ENCODE results near the gene RBM14.
"Not testable (repeated sequence)": the region's sequence is repeated elsewhere in the genome, so short reads cannot be mapped to it uniquely, and the experiment has no call there.

Gene RBM14, protein sequence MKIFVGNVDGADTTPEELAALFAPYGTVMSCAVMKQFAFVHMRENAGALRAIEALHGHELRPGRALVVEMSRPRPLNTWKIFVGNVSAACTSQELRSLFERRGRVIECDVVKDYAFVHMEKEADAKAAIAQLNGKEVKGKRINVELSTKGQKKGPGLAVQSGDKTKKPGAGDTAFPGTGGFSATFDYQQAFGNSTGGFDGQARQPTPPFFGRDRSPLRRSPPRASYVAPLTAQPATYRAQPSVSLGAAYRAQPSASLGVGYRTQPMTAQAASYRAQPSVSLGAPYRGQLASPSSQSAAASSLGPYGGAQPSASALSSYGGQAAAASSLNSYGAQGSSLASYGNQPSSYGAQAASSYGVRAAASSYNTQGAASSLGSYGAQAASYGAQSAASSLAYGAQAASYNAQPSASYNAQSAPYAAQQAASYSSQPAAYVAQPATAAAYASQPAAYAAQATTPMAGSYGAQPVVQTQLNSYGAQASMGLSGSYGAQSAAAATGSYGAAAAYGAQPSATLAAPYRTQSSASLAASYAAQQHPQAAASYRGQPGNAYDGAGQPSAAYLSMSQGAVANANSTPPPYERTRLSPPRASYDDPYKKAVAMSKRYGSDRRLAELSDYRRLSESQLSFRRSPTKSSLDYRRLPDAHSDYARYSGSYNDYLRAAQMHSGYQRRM

DNA sequence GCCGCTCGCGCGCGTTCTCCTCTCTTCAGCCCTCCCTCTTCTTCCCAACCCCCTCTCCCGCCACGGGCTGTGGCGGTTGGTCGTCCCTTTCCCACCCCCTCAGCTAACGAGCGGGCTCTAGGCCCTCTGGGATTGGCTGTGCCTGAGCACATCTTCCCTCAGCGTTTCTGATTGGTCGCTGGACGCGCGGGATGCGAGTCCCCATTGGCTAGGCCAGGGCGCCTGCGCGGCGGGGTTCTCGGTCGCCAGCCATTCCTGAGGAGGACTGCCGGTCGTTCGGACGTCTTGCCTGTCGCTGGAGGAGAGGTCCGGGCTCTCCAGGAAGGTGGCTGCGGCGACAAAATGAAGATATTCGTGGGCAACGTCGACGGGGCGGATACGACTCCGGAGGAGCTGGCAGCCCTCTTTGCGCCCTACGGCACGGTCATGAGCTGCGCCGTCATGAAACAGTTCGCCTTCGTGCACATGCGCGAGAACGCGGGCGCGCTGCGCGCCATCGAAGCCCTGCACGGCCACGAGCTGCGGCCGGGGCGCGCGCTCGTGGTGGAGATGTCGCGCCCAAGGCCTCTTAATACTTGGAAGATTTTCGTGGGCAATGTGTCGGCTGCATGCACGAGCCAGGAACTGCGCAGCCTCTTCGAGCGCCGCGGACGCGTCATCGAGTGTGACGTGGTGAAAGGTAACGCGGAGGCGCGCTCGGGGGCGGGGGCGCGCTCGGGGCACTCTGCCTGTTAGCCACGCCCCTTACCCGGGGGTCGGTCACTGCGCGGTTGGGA, at the start of gene RBM14:
Gene RBM14, plus strand, starts transcription at position 252 of the 776 bp plus-strand sequence. Its CDS starts 91 bp downstream, at position 343.
- peak; percentile 99 for DNase-seq (ENCODE audit: low read depth)

DNA sequence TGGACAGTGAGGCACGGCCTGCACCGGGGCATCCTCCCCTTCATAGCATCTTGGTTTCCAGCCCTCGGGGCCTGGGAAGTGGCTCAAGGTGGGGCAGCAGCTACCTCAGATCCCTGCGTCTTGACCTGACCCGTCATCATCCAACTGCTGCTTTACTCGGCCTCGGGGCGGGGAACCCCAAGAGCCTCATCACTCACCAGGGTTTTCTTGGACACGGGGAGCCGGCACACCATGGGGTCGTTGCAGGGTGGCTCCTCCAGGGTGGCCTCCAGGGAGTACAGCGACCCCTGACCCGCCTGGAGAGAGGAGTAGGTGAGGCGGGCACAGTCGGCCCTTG, 48.7 kb upstream of the RBM14 start:
- DNase-seq (ENCODE audit: low read depth), result no peak

DNA sequence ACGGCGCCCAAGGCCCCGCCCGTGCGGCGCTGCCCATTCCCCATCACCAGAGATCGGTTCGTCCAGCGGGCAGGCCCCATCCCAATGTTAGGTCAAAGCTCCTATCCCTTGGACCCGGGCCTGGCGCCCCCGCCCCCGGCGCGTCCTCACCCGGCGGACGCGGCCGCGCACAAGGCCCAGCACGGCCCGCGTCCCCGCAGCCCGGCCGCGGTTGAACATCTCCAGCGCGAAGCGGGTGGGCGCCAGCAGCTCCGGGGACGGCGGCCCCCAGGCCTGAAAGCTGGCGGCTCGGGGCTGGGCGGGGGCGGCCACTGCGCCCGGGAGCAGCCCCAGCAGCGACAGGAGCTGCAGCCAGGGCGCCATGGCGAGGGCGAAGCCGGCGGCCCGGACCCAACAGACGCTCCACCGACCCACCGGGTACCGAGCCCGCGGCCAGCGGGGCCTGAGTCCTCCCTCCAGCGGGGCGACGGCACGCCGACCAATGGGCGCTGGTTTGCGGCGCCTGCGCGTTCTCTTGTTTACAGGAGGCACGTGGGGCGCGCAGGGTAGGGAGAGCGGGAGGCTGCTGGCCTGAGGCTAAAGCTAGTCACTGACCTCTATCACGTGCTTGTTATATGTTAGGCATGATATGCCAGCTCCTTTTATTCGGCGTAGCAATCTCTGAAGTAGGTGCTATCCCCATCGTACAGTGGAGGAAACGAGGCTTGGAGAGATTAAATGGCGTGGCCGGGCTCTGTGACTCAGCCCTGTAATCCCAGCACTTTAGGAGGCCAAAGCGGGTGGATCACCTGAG, 48.1 kb upstream of the RBM14 start, which contains the start of gene CTSF:
Gene CTSF, minus strand, starts transcription at position 483 of the 793 bp plus-strand sequence. Its CDS starts 120 bp downstream, at position 363.
- peak; percentile 69 for DNase-seq (ENCODE audit: low read depth)

DNA sequence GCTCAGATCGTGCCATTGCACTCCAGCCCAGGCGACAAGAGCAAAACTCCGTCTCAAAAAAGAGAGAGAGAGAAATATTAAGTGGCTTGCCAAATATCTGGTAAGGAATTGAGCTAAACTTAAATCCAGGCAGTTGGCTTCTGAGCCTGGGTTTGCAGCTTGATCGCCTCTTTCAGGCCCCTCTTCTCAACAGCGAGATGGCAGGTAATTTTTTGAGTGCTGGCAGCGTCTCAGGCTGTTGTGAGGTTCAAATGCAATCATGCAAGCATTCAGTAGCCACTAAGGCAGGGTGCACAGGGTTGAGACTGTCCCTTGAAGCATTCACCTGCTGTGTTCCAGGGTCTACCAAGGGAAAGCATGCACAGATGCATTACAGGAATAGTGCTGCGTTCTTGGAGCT, 47.4 kb upstream of the RBM14 start:
- DNase-seq (ENCODE audit: low read depth), result no peak

DNA sequence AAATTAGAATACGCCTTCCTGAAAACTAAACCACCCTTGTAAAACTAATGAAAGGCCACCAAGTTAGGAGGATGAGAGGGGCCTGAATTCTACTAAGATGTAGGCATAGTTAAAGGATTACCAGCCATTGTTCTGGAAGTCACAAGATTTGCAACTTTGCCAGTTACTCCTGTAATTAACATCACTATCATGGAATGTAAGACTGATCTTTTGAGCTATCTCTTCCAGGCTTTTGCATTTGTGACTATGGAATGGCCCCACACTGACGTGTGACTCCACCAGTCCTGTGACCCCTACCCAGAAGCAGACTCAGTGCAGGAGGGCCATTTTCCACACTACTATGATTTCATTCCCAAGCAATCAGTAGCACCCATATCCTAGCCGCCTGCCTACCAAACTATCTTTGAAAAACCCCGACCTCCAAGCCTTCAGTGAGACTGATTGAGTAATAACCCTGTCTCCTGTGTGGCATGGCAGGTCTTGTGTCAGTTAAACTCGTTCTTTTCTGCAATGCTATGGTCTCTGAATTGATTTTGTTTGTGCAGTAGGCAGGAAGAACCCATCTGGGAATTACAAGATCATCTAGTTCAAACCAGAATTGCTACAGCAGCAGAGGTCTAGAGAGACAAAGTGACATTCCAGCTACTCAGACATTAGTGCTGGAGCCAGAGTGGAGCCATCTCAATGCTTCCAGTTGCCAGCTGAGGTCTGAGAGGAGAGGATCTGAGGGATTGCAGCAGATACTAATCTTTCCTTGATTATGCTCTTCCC, 46.2 kb upstream of the RBM14 start:
- no peak for DNase-seq (ENCODE audit: low read depth)

DNA sequence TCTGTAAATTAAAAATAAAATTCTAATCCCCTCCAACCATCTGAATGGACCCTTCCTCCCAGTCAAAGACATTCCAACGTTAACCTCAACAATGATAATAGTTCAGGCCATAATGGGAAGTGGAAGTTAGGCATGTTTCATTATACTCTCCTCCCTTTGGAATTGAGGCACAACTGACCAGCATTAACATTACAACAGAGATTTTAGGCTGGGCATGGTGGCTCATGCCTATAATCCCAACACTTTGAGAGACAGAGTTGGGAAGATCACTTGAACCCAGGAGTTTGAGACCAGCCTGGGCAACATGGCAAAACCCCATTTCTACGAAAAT, 45.6 kb upstream of the RBM14 start:
- no peak for DNase-seq (ENCODE audit: low read depth)

DNA sequence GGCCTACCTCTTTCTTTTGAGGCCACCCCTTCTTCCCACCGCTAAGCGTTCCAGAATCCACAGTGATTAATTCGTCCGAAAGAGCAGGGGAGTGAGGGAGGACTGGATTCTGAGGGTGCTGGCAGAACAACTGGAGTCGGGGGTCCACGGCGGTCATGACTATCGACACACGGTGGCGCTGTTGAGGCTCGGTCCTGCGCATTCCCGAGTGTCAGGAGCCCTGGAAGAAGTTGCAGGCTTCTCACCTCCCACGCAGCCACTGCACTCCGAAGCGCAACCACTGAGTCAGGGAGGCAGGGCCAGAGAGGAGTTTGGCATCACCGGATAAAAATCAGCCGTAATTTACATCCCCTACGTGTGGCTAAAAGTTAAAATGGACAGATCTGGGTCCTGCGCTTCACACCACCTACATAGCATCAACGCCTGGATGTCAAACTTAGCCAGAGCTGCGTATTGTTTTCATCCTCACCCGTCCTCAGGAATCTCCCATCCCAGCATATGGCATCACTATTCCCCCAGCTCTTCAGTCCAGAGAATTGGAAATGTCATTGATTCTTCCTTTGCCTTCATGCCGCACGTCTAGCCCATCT, 37.3 kb upstream of the RBM14 start:
- peak; percentile 47 for DNase-seq (ENCODE audit: low read depth)

DNA sequence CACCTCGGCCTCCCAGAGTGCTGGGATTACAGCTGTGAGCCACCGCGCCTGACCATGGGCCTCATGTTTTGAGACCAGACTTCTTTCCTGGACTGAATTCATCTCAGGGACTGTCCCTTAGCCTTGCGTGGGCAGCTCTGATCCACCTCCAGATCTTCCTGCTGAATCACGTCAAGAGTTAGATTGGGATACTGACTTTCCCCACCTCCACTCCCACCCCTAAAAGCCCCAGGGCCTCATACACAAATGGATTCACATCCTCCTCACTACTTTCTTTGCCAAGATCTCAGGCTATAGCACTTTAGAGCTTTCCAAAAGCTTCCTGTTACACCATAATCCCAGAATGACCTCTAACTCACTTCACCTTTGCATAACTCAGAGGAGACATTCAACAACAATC, 35.6 kb upstream of the RBM14 start:
- DNase-seq (ENCODE audit: low read depth), result no peak

DNA sequence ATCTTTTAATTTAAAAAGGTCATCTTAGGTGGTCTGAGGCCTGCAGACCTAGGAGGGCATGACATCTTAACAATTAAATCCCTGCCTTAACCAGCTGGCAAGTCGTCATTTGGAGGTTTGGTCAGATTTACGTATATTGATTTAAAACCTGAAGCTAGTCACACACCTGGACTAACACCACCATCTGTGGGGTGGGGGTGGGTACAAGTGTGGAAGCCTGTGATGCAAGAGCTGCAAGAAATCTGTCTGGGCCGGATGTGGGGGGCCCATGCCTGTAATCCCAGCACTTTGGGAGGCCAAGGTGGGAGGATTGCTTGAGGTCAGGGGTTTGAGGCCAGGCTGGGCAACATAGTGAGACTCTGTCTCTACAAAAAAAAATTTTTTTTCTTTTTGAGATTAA, 35.2 kb upstream of the RBM14 start:
- no peak for DNase-seq (ENCODE audit: low read depth)

DNA sequence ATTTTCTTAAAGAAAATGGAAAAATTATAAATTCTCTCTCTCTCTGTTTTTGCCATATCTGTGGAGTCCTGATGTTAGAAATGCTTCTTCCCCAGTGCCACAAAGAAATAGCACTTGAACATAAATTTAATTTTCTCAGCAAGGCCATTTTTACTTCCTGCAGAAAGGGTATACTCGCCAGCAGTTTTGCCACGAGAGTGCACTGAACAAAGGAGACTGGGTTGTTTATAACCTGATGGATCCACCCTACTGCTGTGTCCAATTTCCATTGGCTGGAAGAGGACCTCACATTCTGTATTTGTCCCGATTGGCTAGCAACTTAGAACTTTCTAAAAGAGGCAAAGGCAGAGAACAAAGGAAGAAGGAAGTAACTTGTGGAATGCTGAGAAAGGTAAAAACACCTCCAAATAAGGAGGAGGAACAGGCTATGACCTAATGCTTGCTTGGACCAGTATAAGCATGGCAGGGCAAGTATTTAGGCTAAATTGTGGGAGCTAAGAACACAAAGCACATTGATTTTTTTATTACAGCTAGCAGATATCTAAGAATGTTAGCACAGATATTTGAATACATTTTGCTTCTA, 33.8 kb upstream of the RBM14 start:
- not testable (repeated sequence) for DNase-seq (ENCODE audit: low read depth)

DNA sequence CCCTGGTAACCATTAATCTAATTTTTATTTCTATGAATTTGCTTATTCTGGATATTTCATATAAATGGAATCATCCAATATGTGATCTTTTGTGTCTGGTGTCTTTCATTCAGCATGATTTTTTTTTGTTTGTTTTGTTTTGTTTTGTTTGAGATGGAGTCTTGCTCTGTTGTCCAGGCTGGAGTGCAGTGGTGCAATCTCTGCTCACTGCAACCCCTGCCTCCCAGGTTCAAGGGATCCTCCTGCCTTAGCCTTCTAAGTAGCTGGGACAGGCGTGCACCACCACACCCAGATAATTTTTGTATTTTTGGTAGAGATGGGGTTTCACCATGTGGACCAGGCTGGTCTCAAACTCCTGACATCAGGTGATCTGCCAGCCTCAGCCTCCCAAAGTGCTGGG, 31.0 kb upstream of the RBM14 start:
- not testable (repeated sequence) for DNase-seq (ENCODE audit: low read depth)

DNA sequence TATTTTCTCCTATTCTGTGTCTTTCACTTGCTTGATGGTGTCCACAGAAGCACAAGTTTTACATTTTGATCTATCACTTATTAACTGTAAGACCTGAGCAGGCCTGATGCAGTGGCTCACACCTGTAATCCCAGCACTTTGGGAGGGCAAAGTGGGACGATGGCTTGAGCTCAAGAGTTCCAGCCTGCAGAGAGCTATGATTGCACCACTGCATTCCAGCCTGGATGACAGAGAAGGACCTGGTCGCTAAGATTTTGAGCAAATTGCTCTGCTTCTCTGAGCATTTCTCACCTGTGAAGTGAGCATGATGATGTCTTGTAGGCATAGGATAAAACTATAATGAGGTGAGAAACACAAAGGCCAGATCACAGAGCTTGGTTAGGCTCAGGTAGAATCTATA, 30.3 kb upstream of the RBM14 start:
- DNase-seq (ENCODE audit: low read depth), result no peak

DNA sequence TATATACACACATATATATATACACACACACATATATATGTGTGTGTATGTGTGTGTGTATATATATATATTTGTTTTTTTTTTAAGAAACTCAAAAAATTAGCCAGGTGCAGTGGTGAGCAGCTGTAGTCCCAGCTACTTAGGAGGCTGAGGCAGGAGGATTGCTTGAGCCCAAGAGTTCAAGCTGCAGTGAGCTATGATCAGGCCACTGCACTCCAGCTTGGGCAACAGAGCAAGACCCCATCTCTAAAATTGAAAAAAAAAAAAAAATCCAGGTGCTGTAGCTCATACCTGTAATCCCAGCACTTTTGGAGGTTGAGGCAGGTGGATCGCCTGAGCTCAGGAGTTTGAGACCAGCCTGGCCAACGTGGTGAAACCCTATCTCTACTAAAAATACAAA, 27.1 kb upstream of the RBM14 start:
- DNase-seq (ENCODE audit: low read depth), result not testable (repeated sequence)

DNA sequence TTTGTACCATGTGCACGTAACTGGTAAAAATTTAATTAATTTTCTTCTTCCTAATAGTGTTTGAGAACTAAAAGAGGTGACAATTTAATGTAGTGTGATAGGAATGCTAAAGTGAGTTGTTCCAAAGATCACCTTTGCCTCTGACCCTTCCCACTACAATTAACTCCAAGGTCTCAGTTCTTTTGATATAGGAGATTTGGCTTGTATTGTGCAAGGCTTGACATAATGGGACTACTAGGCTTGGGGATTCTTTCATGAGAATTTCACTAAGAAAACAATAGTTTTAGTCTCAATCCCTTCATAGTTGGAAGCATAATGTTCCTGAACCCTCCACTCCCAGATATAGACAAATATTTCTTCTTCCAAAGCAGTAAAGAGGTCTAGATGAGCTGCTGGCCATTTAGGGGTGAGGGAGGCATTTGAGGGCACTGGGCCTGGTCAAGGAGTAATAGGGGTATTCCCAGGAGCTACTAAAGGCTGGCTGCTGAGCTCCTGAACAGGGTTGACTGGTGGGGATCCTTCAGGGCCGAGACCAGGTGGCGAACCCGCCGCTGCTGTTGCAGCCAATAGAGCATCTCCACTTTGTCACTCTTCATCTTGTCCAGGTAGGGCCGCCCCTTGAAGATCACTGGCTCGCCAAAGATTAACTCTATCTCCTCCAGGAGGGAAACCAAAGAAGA, 26.3 kb upstream of the RBM14 start:
- no peak for DNase-seq (ENCODE audit: low read depth)

DNA sequence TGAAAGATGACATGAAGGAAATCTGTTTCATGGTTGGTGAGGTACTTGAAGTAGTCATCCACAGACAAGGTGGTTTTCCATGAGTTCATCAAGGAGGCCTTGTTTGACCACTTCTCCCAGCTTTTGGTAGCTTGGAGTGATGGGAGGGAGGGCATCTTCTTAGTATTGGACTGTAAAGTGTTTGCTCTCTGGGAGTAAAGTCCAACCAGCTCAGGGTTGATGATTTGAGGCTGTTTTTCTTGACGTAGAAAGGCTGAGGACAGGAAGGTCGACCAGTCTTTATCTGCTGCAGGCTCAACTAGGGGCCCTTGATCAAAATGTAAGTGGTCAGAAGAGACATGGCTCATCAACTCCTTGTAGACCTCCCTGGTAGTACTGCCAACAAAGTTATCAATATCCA, 25.3 kb upstream of the RBM14 start:
- no peak for DNase-seq (ENCODE audit: low read depth)

DNA sequence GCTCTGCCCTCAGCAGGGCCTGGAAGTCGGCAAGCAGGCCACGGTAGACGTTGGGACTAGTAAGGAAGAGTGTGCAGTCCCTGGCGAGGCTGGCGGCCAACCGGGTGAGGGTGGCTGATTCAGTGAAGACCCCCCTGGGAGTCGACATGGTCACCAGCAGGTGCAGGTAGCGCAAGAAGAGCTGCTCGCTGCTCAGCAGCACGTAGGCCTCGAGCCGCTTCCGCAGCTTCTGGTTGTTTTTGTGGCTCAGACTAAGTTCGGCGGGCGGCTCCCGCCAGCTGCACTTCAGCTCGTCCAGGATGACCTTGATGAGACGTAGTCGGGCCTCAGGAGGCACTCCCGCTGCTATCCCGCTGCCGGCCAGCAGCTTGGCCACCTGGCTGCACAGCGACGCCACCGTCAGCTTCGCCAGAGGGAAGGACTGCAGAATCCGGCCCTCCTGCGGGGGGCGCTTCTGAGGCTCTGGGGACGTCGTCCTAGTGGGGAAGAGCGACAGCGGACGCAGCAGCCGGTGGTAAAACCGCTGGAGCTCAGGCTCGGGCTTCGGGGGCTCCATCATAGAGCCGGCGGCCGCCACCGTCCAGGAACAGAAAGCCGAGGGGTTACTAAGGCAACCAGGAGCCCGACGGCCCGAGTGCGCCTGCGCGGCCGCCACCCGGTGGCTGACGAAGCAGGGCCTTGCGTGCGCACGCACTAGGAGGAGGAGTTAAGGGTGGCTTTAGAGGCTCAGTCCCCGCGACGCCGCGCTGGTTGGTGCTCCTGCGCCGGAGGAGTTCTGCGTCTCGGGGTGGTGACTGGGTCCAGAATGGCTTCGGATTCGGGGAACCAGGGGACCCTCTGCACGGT, 23.8 kb upstream of the RBM14 start, which contains the start of the genes CCDC87 and CCS:
Gene CCDC87, minus strand, starts transcription at position 607 of the 846 bp plus-strand sequence. Its CDS starts 48 bp downstream, at position 559.
Gene CCS, plus strand, starts transcription at position 729 of the 846 bp plus-strand sequence. Its CDS starts 77 bp downstream, at position 806.
- DNase-seq (ENCODE audit: low read depth), result peak; percentile 93

DNA sequence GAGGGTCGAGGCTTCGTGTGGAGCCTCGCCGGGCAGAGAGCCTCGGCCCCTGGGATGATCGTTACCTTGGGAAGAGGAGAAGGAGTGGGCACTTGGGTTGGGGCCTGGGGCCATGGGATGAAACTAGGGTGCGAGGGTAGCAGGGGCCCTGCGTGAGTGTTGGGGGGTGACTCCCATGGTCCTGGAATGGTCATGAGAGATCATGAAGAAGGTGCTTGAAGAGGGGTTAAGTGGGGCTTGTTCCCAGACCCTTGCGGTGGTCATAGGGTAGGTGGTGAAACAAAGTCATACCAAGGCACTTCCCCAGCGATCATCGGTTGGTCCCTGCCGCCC, 23.2 kb upstream of the RBM14 start:
- DNase-seq (ENCODE audit: low read depth), result no peak

DNA sequence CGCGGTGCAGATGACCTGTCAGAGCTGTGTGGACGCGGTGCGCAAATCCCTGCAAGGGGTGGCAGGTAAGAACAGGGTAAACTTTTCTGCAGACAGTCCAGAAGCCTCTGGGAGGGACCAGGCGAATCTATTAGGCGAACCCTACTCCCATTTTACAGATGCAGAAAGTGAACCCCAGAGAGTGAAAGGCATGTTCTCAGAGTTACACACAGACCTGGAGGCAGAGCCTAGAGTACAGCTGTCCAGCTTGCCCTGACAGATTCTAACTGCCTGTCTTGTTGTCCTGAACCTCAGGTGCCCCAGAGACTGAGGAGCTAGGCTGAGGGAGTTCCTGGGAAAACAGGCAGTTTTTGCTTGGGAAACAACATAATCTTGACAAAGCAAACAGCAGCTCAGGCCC, 22.8 kb upstream of the RBM14 start:
- no peak for DNase-seq (ENCODE audit: low read depth)

Data from fibroblast of gingiva (primary cell).